Suprapubic skin (tissue), 3 donors: ENCODE results near the gene MARS1.

ENCODE experiments used
- CTCF ChIP-seq, 2 donors: fragments of 200-600 bp in 1 of 2; fragments of 450-650 bp in 1 of 2; sonication (generic) in 1 of 2; IDR thresholded peaks; one replicate each; pipeline ENCODE4 v1.5.1; 2016 to 2019; ENCODE audit warnings: antibody characterized with exemption in 2 of 2, mild to moderate bottlenecking in 1 of 2, moderate library complexity in 1 of 2
- POLR2A ChIP-seq, 2 donors: fragments of 450-650 bp; IDR thresholded peaks; one replicate each; pipeline ENCODE4 v1.6.1; 2017; ENCODE audit warnings: antibody characterized with exemption in 2 of 2, mild to moderate bottlenecking in 2 of 2, moderate library complexity in 2 of 2

- TF ChIP-seq CTCF (IDR thresholded peaks at IDR 0.05) (no peak), POLR2A (IDR thresholded peaks at IDR 0.05) (no peak)
These were observed 45.2 kb downstream of the MARS1 start for GRCh38 chr12:57533108-57533507.
